ENCODE data around the gene FGGY. TPM values are rescaled to one million over a fixed set of nuclear protein-coding genes. Genes with fewer than 3 reads are reported as not detected.

The FGGY gene
- total RNA-seq, 2 donors from 2014 or later, result 12.2 to 17.4 TPM

DNA sequence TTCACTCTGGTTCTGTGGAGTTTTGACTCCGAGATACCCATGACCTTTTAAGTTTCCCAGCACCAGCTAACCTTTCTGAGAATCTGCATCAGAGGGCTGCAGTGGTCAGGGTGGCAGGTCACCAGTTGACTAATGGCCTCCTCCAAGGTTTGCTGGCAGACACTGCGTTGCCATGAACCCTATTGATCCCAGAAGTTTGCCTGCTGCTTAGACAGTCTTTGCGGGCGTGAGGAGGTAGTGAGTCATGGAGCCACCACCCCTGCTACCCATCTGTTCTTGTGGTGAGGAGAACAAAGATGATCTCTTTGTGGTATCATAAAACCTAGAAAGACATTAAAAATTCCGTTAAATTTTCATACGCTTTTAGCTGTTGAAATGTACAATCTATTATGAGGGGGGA lies 180.4 kb downstream of the FGGY start:
- intact Hi-C loops (cut with DNase I), result no loop called here

DNA sequence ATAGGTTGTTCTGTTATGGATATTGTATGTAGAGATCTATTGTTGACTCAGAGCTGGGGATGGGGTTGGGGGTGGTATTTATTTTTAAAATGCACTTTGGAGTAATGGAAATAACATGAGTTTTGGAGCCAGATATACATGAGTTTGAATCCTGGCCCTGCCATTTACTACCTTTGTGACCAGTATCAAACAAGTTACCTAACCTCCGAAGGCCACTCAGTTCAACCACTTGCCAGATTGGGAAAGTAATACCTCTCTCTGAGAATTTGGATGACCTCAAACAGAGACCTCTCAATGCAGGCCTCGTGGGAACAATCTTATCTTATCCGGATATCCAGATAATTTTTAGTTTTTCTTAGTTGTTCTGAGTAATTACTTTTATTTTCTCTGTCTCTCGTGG lies 181.0 kb downstream of the FGGY start:
- 67 to 77% methylated on average over 4 of the region's 4 CpGs for WGBS, 2 donors
- no peaks in the 10 kb centered on the region for H3K9me3 ChIP-seq
- no peaks in the 10 kb centered on the region for H3K36me3 ChIP-seq (replicated peaks in 1 of 2; ENCODE audit: insufficient read depth in 1 of 2, low read depth in 2 of 2)
- intact Hi-C loops (cut with DNase I), result no loop called here
- H3K4me3 ChIP-seq, result no peak overlapping the region
- no peaks in the 10 kb centered on the region for H3K27me3 ChIP-seq
- ATAC-seq, result no peak
- TF ChIP-seq, protein P1, sequence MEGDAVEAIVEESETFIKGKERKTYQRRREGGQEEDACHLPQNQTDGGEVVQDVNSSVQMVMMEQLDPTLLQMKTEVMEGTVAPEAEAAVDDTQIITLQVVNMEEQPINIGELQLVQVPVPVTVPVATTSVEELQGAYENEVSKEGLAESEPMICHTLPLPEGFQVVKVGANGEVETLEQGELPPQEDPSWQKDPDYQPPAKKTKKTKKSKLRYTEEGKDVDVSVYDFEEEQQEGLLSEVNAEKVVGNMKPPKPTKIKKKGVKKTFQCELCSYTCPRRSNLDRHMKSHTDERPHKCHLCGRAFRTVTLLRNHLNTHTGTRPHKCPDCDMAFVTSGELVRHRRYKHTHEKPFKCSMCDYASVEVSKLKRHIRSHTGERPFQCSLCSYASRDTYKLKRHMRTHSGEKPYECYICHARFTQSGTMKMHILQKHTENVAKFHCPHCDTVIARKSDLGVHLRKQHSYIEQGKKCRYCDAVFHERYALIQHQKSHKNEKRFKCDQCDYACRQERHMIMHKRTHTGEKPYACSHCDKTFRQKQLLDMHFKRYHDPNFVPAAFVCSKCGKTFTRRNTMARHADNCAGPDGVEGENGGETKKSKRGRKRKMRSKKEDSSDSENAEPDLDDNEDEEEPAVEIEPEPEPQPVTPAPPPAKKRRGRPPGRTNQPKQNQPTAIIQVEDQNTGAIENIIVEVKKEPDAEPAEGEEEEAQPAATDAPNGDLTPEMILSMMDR (IDR thresholded peaks at IDR 0.05), result no peak
- no peak for TF ChIP-seq POLR2A (IDR thresholded peaks at IDR 0.05)
- DNase-seq, result no peak
- no peak overlapping the region for H3K27ac ChIP-seq
- peaks cover 13% of the 10 kb centered on the region for H3K4me1 ChIP-seq

More for the DNA sequence above, 180.4 kb downstream of the FGGY start:
- TF ChIP-seq POLR2A (IDR thresholded peaks at IDR 0.05), result no peak
- TF ChIP-seq, protein P1 (IDR thresholded peaks at IDR 0.05), result no peak
- no peak for DNase-seq
- ATAC-seq, result no peak
- Histone ChIP-seq H3K36me3 (replicated peaks in 1 of 2; ENCODE audit: insufficient read depth in 1 of 2, low read depth in 2 of 2) (no peaks in the 10 kb centered on the region), H3K27ac (no peak overlapping the region), H3K9me3 (no peaks in the 10 kb centered on the region), H3K27me3 (no peaks in the 10 kb centered on the region), H3K4me1 (peaks cover 13% of the 10 kb centered on the region), H3K4me3 (no peak overlapping the region)
- 88 to 94% methylated on average over 6 of the region's 6 CpGs for WGBS, 2 donors

DNA sequence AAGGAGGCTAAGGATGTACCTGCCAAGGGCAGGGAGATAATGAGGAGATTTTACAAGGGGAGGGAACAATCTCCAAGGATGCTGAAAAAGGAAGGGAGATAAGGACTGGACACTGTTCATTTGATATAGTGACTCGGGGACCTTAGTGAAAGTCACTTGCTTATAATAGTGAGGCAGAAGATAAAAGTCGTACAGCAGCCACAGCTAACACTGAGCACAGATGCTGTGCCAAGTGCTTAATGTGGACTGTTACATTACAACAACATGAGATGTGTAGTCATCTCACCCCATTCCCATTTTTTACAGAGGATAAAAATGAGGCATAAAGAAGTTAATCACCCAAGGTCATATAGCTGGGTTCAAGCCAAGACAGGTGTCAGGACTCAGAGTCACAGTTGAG lies 181.9 kb downstream of the FGGY start:
- no peak for ATAC-seq
- TF ChIP-seq, protein P1 (IDR thresholded peaks at IDR 0.05), result no peak
- no peak for TF ChIP-seq POLR2A (IDR thresholded peaks at IDR 0.05)
- Histone ChIP-seq H3K9me3 (no peaks in the 10 kb centered on the region), H3K4me1 (peaks cover 13% of the 10 kb centered on the region), H3K27ac (no peak overlapping the region), H3K27me3 (no peaks in the 10 kb centered on the region), H3K36me3 (replicated peaks in 1 of 2; ENCODE audit: insufficient read depth in 1 of 2, low read depth in 2 of 2) (no peaks in the 10 kb centered on the region), H3K4me3 (no peak overlapping the region)
- intact Hi-C loops (cut with DNase I), result no loop called here
- 82 to 83% methylated on average over 2 of the region's 2 CpGs for WGBS, 2 donors
- no peak for DNase-seq

DNA sequence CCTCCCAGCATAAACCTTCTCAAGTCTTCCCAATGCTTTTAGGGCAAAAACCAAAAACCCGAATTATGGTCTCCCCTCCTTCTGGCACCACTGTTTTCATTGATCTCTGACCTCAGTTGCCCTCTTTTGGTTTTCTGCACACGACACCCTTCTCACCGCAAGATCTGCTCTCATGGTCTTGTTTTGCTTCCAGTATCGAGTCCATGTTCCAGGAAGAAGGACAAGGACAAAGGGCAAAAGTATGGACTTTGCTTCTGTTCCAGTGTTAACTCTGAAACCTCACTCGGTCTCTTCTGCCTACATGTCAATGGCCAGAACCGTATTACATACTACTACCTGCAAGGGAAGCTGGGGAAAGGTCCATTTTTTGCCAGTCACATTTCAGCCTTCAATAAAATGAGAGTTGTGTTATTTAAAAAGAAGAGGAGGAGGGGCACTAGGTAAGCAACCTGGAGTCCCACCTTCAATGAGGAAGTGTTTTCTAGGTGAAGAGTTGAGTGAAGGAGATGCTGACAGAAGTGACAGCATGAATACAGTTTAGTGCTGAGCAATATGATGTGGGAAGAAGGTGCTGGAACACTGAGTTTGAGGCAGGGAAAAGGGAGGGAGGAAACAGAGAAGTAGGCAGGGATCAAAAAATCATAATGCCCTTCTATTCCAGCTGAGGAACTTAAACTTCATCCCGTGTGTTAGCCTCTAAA lies 183.4 kb downstream of the FGGY start:
- DNase-seq (no peak), ATAC-seq (no peak)
- Histone ChIP-seq H3K27me3 (no peaks in the 10 kb centered on the region), H3K9me3 (no peaks in the 10 kb centered on the region), H3K4me1 (peaks cover 2% of the 10 kb centered on the region), H3K27ac (no peak overlapping the region), H3K36me3 (replicated peaks in 1 of 2; ENCODE audit: insufficient read depth in 1 of 2, low read depth in 2 of 2) (no peaks in the 10 kb centered on the region), H3K4me3 (no peak overlapping the region)
- TF ChIP-seq, protein P1 (IDR thresholded peaks at IDR 0.05), result no peak
- no peak for TF ChIP-seq POLR2A (IDR thresholded peaks at IDR 0.05)
- 85 to 92% methylated on average over 7 of the region's 7 CpGs for WGBS, 2 donors
- intact Hi-C loops (cut with DNase I), result no loop called here

All from body of pancreas (tissue), 4 donors.